PC-9 (cell line): ENCODE data around the gene KCTD20. TPM values are rescaled to one million over a fixed set of nuclear protein-coding genes. Genes with fewer than 3 reads are reported as not detected.

Experiments
- BruUV-seq: library from RNA; stranded (reverse); fragments of 400-500 nt; replicated peaks from 2 replicates; lab custom pipeline; 2021; lab: Mats Ljungman, UMichigan
- CTCF ChIA-PET: fragments of 300-600 bp; sonication (Branson Sonifier 250); formaldehyde crosslinking; loops from one replicate; lab custom pipeline; 2022; ENCODE audit warnings: antibody characterized with exemption; lab: Charles Lee
- POLR2A ChIA-PET: fragments of 300-600 bp; sonication (Branson Sonifier 250); formaldehyde crosslinking; loops from one replicate; lab custom pipeline; 2022; ENCODE audit warnings: antibody characterized with exemption; ENCODE audit not compliant: unreplicated experiment; lab: Charles Lee
- DNase-seq, 2 experiments: peaks; one replicate each; pipeline versions ENCODE4 v3.0.0 to v3.0.0-alpha.2; 2015 to 2022; ENCODE audit warnings: mixed read lengths in 1 of 2
- H2AFZ ChIP-seq: fragments of 200-600 bp; sonication (generic); 2 replicates; pipeline ENCODE4 v1.8.1; 2017; ENCODE audit warnings: antibody characterized with exemption
- H3F3A ChIP-seq: fragments of 200-600 bp; sonication (generic); 2 replicates; pipeline ENCODE4 v1.8.1; 2017; ENCODE audit warnings: antibody characterized with exemption, mild to moderate bottlenecking, low read depth; ENCODE audit not compliant: insufficient read depth
- H3K27ac ChIP-seq: fragments of 200-600 bp; sonication (generic); 2 replicates; pipeline ENCODE4 v1.6.1; 2016; ENCODE audit warnings: mixed run types
- H3K27me3 ChIP-seq: fragments of 200-600 bp; sonication (generic); 2 replicates; pipeline ENCODE4 v1.6.1; 2016; ENCODE audit warnings: low read depth, mixed run types; ENCODE audit not compliant: insufficient read depth
- H3K36me3 ChIP-seq: fragments of 200-600 bp; sonication (generic); 2 replicates; pipeline ENCODE4 v1.6.1; 2016; ENCODE audit warnings: low read depth, mixed run types
- H3K4me1 ChIP-seq: fragments of 200-600 bp; sonication (generic); replicated peaks from 2 replicates; pipeline ENCODE4 v1.6.1; 2016; ENCODE audit warnings: mixed run types; ENCODE audit not compliant: insufficient read depth
- H3K4me2 ChIP-seq: fragments of 200-600 bp; sonication (generic); 2 replicates; pipeline ENCODE4 v1.6.1; 2017; ENCODE audit warnings: mixed run types
- H3K4me3 ChIP-seq: fragments of 200-600 bp; sonication (generic); 2 replicates; pipeline ENCODE4 v1.6.1; 2016; ENCODE audit warnings: mixed run types
- H3K79me2 ChIP-seq: fragments of 200-600 bp; sonication (generic); 2 replicates; pipeline ENCODE4 v1.6.1; 2017; ENCODE audit warnings: low read depth, mixed run types
- H3K9me2 ChIP-seq: fragments of 200-600 bp; sonication (generic); 2 replicates; pipeline ENCODE4 v1.8.1; 2017; ENCODE audit warnings: mild to moderate bottlenecking; ENCODE audit not compliant: insufficient read depth
- H3K9me3 ChIP-seq: fragments of 200-600 bp; sonication (generic); 2 replicates; pipeline ENCODE4 v1.8.1; 2016; ENCODE audit warnings: low read depth; ENCODE audit not compliant: insufficient read depth
- H4K20me1 ChIP-seq: fragments of 200-600 bp; sonication (generic); 2 replicates; pipeline ENCODE4 v1.8.1; 2017; ENCODE audit not compliant: insufficient read depth
- EZH2 ChIP-seq: fragments of 200-600 bp; sonication (generic); IDR thresholded peaks from 2 replicates; pipeline ENCODE4 v1.8.0; 2017; ENCODE audit warnings: antibody characterized with exemption, low read depth
- intact Hi-C: fragments of 100-400 bp; cut with micrococcal nuclease; formaldehyde crosslinking; loops from one replicate; pipeline ENCODE4 v1.10.0; 2022; ENCODE audit not compliant: unreplicated experiment
- total RNA-seq: library from RNA; stranded (reverse); gene quantifications from 2 replicates; pipeline ENCODE4 v1.2.3, GENCODE V29; 2021
- TF ChIP-seq, protein P1 (sequence below): fragments of 200-600 bp; sonication (generic); conservative IDR thresholded peaks from 2 replicates; pipeline ENCODE4 v1.6.1; 2017; ENCODE audit warnings: mixed run types, antibody characterized with exemption, mild to moderate bottlenecking, moderate library complexity

The KCTD20 gene
- total RNA-seq, 1 experiment from 2014 or later, result 42.5 TPM

DNA sequence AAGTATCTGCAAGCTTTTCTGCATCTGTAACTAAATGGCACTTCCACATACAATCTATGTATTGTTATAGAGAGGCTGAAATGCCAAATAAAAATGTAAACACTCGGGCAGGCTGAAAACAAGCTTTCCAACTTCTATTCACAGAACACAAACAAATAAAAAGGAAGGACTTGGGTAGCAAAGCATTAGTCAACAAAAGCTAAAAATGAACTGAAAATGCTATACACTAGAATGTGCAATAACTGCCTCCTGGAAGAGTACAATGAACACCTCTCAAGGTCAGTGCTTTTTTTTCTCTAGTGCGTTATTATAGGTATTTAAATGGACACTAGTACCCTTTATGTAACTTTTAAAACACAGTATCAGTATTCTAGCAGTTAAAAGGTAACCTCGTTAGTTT is 73.0 kb downstream of the KCTD20 start:
- H3K4me2 ChIP-seq, result no peak overlapping the region
- TF ChIP-seq, protein P1, sequence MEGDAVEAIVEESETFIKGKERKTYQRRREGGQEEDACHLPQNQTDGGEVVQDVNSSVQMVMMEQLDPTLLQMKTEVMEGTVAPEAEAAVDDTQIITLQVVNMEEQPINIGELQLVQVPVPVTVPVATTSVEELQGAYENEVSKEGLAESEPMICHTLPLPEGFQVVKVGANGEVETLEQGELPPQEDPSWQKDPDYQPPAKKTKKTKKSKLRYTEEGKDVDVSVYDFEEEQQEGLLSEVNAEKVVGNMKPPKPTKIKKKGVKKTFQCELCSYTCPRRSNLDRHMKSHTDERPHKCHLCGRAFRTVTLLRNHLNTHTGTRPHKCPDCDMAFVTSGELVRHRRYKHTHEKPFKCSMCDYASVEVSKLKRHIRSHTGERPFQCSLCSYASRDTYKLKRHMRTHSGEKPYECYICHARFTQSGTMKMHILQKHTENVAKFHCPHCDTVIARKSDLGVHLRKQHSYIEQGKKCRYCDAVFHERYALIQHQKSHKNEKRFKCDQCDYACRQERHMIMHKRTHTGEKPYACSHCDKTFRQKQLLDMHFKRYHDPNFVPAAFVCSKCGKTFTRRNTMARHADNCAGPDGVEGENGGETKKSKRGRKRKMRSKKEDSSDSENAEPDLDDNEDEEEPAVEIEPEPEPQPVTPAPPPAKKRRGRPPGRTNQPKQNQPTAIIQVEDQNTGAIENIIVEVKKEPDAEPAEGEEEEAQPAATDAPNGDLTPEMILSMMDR, result no peak
- no peak for TF ChIP-seq EZH2
- no peak overlapping the region for H2AFZ ChIP-seq
- H3F3A ChIP-seq, result peaks cover 8% of the 10 kb centered on the region
- no peaks in the 10 kb centered on the region for H3K27me3 ChIP-seq
- no peaks in the 10 kb centered on the region for H3K9me3 ChIP-seq
- H3K27ac ChIP-seq, result no peak overlapping the region
- BruUV-seq, result no TSS peak
- no peaks in the 10 kb centered on the region for H3K9me2 ChIP-seq
- DNase-seq, result no peak
- H3K79me2 ChIP-seq, result no peaks in the 10 kb centered on the region
- no peaks in the 10 kb centered on the region; the same call in 1 of the 2 replicates for H4K20me1 ChIP-seq
- CTCF ChIA-PET, result no interaction called here
- POLR2A ChIA-PET, result no interaction called here
- peaks cover 5% of the 10 kb centered on the region; the same call in 1 of the 2 replicates for H3K4me1 ChIP-seq
- H3K4me3 ChIP-seq, result no peak overlapping the region
- H3K36me3 ChIP-seq, result peaks cover 29% of the 10 kb centered on the region
- intact Hi-C loops, result no loop called here

DNA sequence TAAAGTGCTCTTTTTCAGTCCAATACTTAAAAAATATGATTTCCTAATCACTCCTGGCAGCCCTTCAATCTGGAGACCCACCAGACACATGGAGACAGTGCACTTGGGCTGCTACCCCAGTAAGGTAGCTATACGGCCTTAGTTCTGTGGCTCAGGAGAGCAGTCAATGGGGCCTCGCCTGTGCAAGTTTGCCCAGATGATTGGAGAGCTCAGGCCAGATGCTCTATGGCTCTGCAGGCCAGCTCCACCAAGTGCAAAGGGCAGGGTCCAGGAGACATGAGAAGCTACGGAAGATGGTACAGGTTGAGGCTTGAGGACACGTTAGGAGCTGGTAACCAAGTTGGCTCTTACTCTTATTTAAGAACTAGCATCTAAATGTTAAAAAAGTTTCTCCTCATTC is 73.8 kb downstream of the KCTD20 start:
- no peak overlapping the region for H3K4me2 ChIP-seq
- peaks cover 8% of the 10 kb centered on the region for H3F3A ChIP-seq
- peaks cover 5% of the 10 kb centered on the region; the same call in 1 of the 2 replicates for H3K4me1 ChIP-seq
- peaks cover 34% of the 10 kb centered on the region for H3K36me3 ChIP-seq
- H3K27ac ChIP-seq, result no peak overlapping the region
- no peak overlapping the region for H2AFZ ChIP-seq
- no peaks in the 10 kb centered on the region for H3K79me2 ChIP-seq
- no peaks in the 10 kb centered on the region for H3K9me2 ChIP-seq
- DNase-seq, result no peak
- intact Hi-C loops, result no loop called here
- POLR2A ChIA-PET, result no interaction called here
- H4K20me1 ChIP-seq, result no peaks in the 10 kb centered on the region; the same call in 1 of the 2 replicates
- no peak for TF ChIP-seq EZH2
- TF ChIP-seq, protein P1, result no peak
- no peaks in the 10 kb centered on the region for H3K27me3 ChIP-seq
- no TSS peak for BruUV-seq
- H3K9me3 ChIP-seq, result no peaks in the 10 kb centered on the region
- CTCF ChIA-PET, result no interaction called here
- H3K4me3 ChIP-seq, result no peak overlapping the region

DNA sequence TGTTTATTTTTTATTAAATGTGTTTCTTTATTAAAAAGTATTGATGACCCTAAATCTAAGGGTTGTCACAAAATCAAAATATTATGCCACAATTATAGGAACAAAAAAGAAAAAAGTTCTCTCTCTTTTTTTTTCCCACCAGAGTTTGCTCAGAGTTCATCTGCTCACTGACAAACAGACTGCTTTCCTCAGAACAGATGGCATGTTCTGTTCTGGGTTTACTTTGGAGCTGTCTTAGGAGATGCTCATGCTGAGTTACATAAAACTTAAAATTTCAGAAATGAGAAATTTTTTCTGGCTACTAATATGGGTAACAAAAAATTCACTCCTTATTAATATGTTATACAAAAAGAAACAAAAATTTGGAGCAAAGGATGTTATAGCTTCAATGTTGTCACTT is 74.2 kb downstream of the KCTD20 start:
- POLR2A ChIA-PET, result no interaction called here
- H3K4me3 ChIP-seq, result no peak overlapping the region
- H2AFZ ChIP-seq, result no peak overlapping the region
- no TSS peak for BruUV-seq
- no peaks in the 10 kb centered on the region; the same call in 1 of the 2 replicates for H4K20me1 ChIP-seq
- no peak overlapping the region for H3K27ac ChIP-seq
- H3K9me3 ChIP-seq, result no peaks in the 10 kb centered on the region
- no peaks in the 10 kb centered on the region for H3K27me3 ChIP-seq
- no peaks in the 10 kb centered on the region for H3K9me2 ChIP-seq
- H3F3A ChIP-seq, result peaks cover 8% of the 10 kb centered on the region
- DNase-seq, result no peak
- intact Hi-C loops, result no loop called here
- H3K36me3 ChIP-seq, result peaks cover 38% of the 10 kb centered on the region
- no peaks in the 10 kb centered on the region for H3K79me2 ChIP-seq
- CTCF ChIA-PET, result no interaction called here
- H3K4me2 ChIP-seq, result no peak overlapping the region
- peaks cover 3% of the 10 kb centered on the region; the same call in 1 of the 2 replicates for H3K4me1 ChIP-seq
- TF ChIP-seq, protein P1, result no peak
- no peak for TF ChIP-seq EZH2
